GM18873 (cell line): ENCODE data around the gene PTPRN2.
"Not testable (repeated sequence)": the region's sequence is repeated elsewhere in the genome, so short reads cannot be mapped to it uniquely, and the experiment has no call there.

Experiments used
- ATAC-seq: cut with Tn5 transposase; IDR thresholded peaks from one replicate; pipeline ENCODE4 v1.9.1; 2021; ENCODE audit warnings: mild to moderate bottlenecking, moderate library complexity, moderate number of reproducible peaks; ENCODE audit not compliant: unreplicated experiment, low FRiP score

Gene PTPRN2

GRCh38 chr7:157991761-157992160 lies 595.9 kb downstream of the PTPRN2 start:
- no peak for ATAC-seq

DNA sequence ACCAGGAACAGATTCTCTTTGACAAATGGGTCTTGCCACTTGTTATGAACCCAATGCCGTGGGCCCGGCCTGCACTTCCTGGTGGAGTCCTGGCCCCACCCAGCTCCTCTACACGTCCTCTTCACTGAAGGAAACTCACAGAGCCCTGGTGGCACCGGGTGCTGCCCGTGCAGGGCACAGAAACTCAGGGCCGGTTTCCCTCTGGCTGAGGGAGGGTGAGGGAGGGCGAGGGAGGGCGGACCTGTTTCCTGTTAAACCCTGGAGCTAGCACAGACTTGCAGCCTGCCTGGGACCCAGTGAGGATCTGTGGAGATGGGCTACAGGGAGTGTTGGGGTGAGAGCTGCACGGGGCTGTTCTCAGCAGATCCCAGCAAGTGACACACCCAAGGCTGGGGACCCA lies 596.3 kb downstream of the PTPRN2 start:
- no peak for ATAC-seq

DNA sequence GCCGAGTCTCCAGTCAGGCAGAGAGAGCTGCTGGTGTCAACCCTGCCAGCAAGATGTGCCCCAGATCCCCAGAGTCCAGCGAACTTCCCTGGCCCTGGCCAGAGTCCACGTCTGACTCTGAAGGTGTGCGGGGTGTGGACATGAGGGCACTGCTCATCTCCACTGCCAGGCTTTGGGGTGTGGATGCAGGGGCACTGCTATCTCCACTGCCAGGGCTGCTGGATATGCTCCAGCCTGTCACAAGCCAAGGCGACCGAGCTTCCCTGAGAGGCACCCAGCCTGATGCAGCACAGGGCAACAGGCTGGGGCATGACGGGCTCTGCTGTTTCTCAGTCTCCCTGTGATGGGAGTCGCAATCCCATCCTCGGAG lies 596.8 kb downstream of the PTPRN2 start:
- ATAC-seq = no peak

GRCh38 chr7:157990226-157990880 lies 597.3 kb downstream of the PTPRN2 start:
- no peak for ATAC-seq

DNA sequence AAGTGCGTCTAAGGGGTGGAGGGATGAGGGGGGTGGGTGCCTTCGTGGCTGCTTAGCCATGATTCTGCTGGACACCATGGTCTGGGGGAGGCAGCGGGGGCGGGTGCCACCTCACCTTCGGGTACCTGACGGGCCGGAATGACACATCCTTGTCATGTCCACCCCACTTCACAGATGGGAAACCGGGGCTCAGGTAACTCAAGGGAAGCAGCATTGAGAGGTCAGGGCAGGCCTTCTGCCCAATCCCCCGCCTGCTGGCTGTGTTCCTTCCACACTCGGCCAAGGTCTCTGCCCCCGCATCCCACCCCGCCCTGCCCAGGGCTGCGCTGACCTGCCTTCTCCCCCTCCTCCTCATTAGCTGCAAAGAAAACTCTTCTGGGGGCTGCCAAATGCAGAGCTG lies 598.0 kb downstream of the PTPRN2 start:
- no peak for ATAC-seq

GRCh38 chr7:157987906-157988305 lies 599.7 kb downstream of the PTPRN2 start:
- no peak for ATAC-seq

DNA sequence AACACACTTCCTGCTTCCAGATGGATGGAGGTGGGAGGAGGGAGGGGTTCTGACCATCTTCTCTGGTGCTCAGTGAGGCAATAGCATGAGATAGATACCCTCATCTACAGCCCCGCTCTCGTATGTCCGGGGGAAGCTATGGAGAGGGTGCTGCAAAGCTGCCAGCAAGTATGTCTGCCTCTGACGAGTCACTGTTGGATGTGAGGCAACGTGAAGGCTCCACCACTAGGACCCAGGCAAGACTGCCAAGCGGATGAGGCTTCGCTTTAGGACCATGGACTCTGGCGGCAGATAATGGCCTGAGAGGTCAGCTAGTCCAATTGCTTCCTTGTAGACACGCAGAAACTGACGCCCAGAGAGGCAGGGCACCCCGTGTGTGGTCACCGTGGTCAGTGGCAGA lies 601.6 kb downstream of the PTPRN2 start:
- ATAC-seq = no peak

DNA sequence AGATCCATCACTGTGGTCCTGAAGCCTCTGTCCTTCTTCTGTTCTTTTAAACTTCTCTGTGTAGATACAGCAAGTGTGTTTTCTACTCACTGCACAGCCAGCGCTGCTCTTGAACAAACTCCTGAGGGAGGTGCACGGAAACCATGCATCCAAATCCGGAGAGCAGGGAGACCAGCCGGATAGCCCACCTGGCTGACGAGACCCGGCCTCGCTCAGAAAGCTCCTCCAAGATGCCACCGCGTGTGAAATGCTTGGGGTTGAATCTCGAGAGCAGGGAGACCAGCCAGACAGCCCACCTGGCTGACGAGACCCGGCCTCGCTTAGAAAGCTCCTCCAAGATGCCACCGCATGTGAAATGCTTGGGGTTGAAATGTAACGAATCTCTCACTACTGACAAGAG lies 602.0 kb downstream of the PTPRN2 start:
- no peak for ATAC-seq

DNA sequence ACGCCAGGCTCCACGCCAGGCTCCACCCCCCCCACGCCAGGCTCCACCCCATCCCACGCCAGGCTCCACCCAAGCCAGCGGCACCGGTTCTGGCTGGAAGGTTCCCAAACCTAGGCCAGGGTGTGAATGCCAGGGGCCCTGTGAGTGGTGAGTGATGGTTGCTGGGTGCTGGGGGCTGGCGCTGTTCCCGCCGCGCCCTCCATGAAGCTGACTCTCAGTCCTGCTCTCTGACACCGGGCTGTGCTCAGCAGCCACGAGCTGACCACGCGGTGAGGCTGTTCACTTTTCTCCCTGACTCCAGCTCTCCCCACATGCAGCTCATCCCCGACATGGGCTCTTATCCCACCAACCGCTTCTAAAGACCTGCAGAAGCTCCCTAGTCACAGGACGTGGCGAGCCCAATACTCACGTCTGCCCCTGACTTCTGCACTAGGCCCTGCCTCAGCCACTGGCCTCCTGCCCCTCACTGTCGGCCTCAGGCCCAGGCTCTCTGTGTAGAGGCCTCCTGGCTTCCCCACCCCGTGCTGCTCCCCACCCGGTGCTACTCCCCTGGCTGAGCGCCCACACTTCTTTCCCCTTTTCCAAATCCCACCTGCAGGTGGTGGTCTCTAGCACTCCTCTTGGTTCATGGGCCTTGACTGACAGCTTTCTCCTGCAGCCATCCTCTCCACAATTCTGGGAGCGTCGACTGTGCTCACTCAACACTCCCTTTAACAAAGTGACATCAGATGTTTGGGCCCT lies 603.0 kb downstream of the PTPRN2 start:
- ATAC-seq = no peak

- ATAC-seq = no peak
Measured at GRCh38 chr7:157983502-157984422, 603.9 kb downstream of the PTPRN2 start.

DNA sequence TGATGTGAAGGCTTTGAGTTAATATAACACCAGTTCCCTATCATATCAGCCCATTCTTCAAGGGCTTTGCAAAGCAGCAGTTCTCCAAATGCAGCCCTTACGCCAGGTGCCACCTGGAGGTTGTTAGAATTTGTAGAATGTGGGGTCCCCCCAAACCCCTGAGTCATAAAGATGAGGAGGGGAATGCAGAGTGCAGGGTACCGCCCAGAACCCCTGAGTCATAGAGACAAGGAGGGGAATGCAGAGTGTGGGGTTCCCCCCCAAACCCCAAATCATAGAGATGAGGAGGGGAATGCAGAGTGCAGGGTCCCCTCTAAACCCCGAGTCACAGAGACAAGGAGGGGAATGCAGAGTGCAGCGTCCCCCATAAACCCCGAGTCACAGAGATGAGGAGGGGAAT lies 605.8 kb downstream of the PTPRN2 start:
- no peak for ATAC-seq

DNA sequence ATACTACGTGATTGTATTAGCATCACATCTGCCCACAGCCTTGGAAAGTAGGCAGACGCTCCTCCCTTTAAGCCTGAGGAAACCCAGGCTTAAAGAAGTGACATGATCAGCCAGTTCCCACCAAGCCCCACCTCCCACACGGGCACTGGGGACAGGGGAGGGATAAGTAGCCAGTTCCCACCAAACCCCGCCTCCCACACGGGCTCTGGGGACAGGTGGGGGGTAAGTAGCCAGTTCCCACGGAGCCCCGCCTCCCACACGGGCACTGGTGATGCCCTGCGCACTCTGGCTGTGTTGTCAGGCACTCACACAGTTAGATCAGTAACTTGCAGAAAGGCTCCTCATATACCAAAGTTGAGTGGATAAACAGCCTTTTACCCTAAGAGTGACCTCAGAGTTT lies 606.8 kb downstream of the PTPRN2 start:
- no peak for ATAC-seq

DNA sequence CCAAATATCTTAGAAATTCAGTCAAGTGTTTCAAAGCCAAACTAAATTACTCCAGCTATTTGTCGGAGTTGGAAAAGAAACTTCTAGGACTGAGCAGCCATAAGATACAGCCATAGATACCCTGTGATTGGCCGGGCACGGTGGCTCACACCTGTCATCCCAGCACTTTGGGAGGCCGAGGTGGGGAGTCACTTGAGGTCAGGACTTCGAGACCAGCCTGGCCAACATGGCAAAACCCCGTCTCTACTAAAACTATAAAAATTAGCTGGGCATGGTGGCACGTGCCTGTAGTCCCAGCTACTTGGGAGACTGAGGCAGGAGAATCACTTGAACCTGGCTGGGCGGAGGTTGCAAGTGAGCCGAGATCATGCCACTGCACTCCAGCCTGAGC lies 607.3 kb downstream of the PTPRN2 start:
- ATAC-seq = not testable (repeated sequence)

DNA sequence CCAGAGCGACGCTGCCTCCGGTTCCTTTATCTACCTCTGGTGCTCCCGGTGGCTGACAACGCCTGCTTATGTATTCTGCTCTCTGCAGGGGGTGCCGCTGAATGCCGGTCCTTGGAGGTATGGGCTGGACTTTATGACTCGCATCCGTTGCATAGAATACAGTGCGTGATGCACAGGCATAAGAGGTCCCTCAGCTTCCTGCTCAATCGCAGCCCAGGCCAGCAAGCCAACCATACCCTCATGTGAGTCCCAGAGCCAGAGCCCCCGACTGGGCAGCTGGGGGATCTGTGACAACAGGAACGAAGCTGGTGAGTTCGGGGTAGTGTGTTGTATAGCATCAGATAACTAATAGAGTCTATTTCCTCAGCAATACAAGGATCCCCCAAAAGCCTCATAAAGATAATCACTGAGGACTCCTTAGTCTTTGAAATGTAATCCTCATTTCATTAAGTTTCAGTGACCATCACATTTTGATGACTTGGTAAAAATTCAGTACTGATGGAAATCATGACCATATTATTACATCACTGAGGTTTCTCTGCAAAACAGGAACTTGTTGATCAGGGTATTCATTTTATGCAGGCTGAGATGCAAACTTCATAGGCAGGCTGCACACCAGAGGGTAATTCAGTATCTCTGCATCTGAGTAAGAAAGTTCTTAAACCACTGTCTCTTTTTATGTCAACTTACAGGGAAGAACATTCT lies 607.8 kb downstream of the PTPRN2 start:
- no peak for ATAC-seq

DNA sequence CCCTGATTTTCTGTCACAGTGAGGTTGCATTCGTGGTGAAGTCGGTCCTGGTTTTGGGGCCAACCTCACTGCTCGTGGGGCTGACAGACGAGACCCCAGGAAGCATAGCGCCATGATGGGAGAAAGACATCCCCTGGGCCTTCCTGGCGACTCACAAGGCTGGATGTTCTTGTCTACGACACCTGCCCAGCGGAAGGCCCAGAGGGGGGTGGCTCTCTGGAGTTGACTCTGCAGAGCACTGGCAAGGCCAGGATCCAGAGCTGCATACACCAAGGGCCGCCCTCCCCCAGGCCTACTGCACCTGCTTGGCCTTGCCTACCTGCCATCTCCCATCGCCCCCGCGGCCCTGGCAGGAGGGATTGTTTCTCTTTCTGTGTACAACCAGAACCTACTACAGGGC lies 608.9 kb downstream of the PTPRN2 start:
- ATAC-seq = no peak

GRCh38 chr7:157977717-157978496 lies 609.7 kb downstream of the PTPRN2 start:
- no peak for ATAC-seq

DNA sequence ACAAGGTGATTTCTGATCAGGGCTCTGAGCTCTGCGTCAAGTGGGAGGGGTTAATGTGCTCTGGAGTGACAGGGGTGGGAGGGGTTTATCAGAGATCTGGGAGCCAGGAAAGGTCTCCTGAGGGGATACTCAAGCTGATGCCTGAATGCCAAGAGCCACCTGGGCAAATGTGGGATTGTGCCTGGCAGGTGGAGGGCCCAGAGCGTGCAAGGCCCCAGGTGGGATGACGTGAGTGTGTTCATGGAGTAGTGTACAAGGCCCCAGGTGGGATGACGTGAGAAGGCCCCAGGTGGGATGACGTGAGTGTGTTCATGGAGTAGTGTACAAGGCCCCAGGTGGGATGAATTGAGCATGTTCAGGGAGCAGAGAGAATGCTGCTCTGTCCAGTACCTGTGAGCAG lies 610.3 kb downstream of the PTPRN2 start:
- ATAC-seq = no peak

DNA sequence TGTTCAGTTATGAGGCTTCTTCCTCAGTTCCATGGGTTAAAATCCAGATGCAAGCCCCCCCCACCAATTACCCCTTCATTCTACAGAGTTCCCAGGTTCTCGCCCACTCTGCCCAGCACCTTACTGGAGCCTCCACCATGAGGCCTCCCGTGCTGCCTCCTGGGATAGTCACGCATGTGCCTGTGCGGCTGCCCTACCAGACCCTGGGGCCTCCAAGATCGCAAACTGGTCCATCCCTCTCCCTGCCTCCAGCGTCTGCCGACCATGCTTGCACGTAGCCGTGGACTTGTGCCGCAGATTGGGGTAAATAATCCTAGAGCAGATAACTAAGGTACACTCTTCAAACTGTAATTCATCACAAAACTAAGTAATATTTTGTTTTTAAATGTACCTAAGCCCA lies 611.2 kb downstream of the PTPRN2 start:
- ATAC-seq = no peak

DNA sequence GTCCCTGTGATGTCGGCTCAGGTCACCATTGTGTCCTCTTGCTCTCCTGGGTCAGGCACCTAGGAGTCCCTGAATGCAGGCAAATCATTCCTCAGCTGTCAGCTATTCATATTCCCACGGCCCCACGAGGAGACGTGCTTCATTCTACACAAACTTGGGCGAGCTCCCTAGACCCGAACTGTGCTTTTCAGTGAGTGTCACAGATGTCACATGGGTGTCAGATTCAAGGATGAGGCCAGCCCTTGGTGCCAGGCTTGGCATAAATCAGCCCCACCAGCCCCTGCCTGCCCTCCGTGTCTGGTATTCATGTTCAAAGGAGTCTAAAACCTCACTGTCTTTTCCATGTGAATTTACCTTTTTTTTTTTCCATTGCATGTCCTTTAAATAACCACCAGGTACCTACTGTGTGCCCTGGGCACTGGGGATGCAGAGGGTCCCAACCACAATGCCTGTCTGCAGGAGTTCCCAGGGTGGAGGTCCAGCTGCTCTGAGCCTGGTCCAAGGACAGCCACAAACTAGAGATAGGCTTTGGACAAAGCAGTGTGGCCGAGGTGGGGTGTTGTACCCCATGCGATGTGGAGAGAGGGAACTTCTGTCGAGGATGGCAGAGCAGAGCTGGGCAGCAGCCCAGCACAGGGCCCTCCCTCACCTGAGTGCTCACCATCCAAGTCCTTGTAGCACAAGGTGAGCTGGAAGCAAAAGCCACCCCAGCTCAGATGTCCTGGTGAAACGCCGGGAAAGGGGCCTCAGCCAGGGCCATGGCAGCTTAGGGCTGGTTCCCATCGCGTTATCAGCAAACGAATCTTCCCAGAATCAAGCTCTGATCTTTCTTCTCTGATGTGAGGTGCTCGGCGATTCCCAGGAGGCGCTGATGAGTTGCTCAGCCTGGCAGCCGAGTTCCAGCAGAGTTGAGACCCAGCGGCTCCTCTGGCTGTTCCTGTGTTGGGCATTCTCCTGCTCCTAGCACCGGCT lies 611.9 kb downstream of the PTPRN2 start:
- no peak for ATAC-seq
